Measurements from ENCODE around the gene KCNQ1. TPM values are rescaled to one million over a fixed set of nuclear protein-coding genes. Genes with fewer than 3 reads are reported as not detected.

KCNQ1 gene
- total RNA-seq, 1 experiment from 2014 or later: 2.3 TPM

DNA sequence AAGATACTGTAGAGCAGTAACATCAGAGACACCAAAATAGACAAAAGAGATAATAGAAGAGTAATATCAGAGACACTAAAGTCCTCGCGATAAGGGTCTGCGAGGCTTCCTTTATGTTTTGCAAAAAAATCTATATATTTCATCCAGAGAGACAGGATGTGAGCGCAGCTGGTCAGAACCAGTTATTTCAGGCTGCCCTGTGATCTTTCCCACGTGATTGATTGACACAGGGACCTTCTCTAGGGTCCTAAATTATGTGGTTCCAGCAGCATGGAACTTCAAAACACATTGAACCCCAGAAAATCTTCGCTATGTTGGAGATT is 118.0 kb downstream of the KCNQ1 start:
- no peaks in the 10 kb centered on the region for H3K79me1 ChIP-seq (ENCODE audit: insufficient read depth, low read depth, low read length, poor library complexity, severe bottlenecking)
- H2BK12ac ChIP-seq (ENCODE audit: insufficient read length, low read depth, low read length): no peak overlapping the region
- no peak overlapping the region for H4K91ac ChIP-seq (ENCODE audit: insufficient read length, low read depth, low read length)
- Mint-ChIP-seq H3K36me3 (ENCODE audit: insufficient read depth in 1 of 3, low read depth in 3 of 3) (no peaks in the 10 kb centered on the region), H3K27ac (no peak overlapping the region), H3K4me1 (peaks cover 6 to 7% of the 10 kb centered on the region in 2 experiments; a peak in 2 of 4 replicates), H3K9me3 (peaks cover 0 to 2% of the 10 kb centered on the region in 2 experiments; a peak in 1 of 5 replicates), H3K27me3 (ENCODE audit: low read depth) (peaks cover 83% of the 10 kb centered on the region), H3K4me3 (no peak overlapping the region)
- no peak overlapping the region for H3K4me2 ChIP-seq (ENCODE audit: insufficient read depth, insufficient read length, low read length)
- no peak overlapping the region for H3K4ac ChIP-seq (ENCODE audit: low read depth, low read length)
- TF ChIP-seq, protein P1, sequence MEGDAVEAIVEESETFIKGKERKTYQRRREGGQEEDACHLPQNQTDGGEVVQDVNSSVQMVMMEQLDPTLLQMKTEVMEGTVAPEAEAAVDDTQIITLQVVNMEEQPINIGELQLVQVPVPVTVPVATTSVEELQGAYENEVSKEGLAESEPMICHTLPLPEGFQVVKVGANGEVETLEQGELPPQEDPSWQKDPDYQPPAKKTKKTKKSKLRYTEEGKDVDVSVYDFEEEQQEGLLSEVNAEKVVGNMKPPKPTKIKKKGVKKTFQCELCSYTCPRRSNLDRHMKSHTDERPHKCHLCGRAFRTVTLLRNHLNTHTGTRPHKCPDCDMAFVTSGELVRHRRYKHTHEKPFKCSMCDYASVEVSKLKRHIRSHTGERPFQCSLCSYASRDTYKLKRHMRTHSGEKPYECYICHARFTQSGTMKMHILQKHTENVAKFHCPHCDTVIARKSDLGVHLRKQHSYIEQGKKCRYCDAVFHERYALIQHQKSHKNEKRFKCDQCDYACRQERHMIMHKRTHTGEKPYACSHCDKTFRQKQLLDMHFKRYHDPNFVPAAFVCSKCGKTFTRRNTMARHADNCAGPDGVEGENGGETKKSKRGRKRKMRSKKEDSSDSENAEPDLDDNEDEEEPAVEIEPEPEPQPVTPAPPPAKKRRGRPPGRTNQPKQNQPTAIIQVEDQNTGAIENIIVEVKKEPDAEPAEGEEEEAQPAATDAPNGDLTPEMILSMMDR (conservative IDR thresholded peaks at IDR 0.05): no peak
- no peaks in the 10 kb centered on the region for H3K9me3 ChIP-seq (ENCODE audit: control insufficient read depth, low read depth, low read length)
- no peaks in the 10 kb centered on the region for H3K23me2 ChIP-seq (ENCODE audit: insufficient read length, low read depth, low read length, poor library complexity, severe bottlenecking)
- H3K79me2 ChIP-seq (ENCODE audit: insufficient read depth, low read length): no peaks in the 10 kb centered on the region
- H3T11ph ChIP-seq (ENCODE audit: low read length): no peak overlapping the region
- no peak overlapping the region for H3K56ac ChIP-seq (ENCODE audit: insufficient read length, low read depth, low read length)
- no peak overlapping the region for H2AK5ac ChIP-seq (ENCODE audit: insufficient read length, low read length)
- H3K23ac ChIP-seq (ENCODE audit: insufficient read length, low read depth, low read length): no peak overlapping the region
- no peak overlapping the region for H3K27ac ChIP-seq (ENCODE audit: insufficient read length, low read depth, low read length)
- peaks cover 6% of the 10 kb centered on the region; the same call in 1 of the 2 replicates for H3K27me3 ChIP-seq (ENCODE audit: insufficient read depth, low read length)
- no CpG with 5 or more reads among the region's 6 CpGs for WGBS (ENCODE audit: extremely low coverage, insufficient read length, low lambda C conversion rate)
- H4K5ac ChIP-seq (ENCODE audit: insufficient read length, low read depth, low read length): no peak overlapping the region
- no peaks in the 10 kb centered on the region; the same call in 1 of the 2 replicates for H3K4me1 ChIP-seq (ENCODE audit: insufficient read depth, low read length)
- H2BK5ac ChIP-seq (ENCODE audit: insufficient read length, low read length): no peak overlapping the region
- H4K20me1 ChIP-seq (ENCODE audit: control insufficient read depth, insufficient read depth, insufficient read length): no peaks in the 10 kb centered on the region
- no peak overlapping the region for H2AFZ ChIP-seq (ENCODE audit: low read length)
- H4K8ac ChIP-seq (replicated peaks; ENCODE audit: insufficient read length, low read depth, low read length): no peak overlapping the region
- no peak overlapping the region for H2BK15ac ChIP-seq (ENCODE audit: low read depth, low read length)
- no peak overlapping the region for H2BK120ac ChIP-seq (ENCODE audit: low read depth, low read length, poor library complexity, severe bottlenecking)
- H3K14ac ChIP-seq (ENCODE audit: insufficient read depth, low read length): no peak overlapping the region
- H3K9ac ChIP-seq (ENCODE audit: extremely low read depth, insufficient read length, low read length): no peak overlapping the region
- H2BK20ac ChIP-seq (ENCODE audit: low read depth, low read length, poor library complexity, severe bottlenecking): no peak overlapping the region
- H3K18ac ChIP-seq (ENCODE audit: insufficient read length, low read depth, low read length): no peak overlapping the region
- no peak for DNase-seq

Data from H9 (cell line).